CD4-positive, alpha-beta T cell (primary cell): ENCODE data around the gene SPTLC2. TPM values are rescaled to one million over a fixed set of nuclear protein-coding genes. Genes with fewer than 3 reads are reported as not detected.

Source experiments
- ATAC-seq: fragments of 200-7000 bp; cut with Tn5 transposase; one replicate; pipeline ENCODE4 v1.10.0; 2022; ENCODE audit warnings: mild to moderate bottlenecking; ENCODE audit not compliant: poor library complexity
- CTCF ChIA-PET: fragments of 350-600 bp; sonication (Branson Sonifier 250); formaldehyde crosslinking; loops from one replicate; lab custom pipeline; 2021; ENCODE audit warnings: antibody characterized with exemption, inconsistent platforms; lab: Charles Lee
- POLR2A ChIA-PET: fragments of 350-600 bp; sonication (Branson Sonifier 250); formaldehyde crosslinking; loops from one replicate; lab custom pipeline; 2021; ENCODE audit warnings: antibody characterized with exemption, inconsistent platforms; lab: Charles Lee
- DNase-seq, 14 experiments: peaks; one replicate each; pipeline ENCODE4 v3.0.0-alpha.2; 2013 to 2020; ENCODE audit warnings: mixed read lengths in 2 of 14
- H3K27ac ChIP-seq, 2 donors: one replicate each; pipeline versions ENCODE4 v1.5.1 to v1.7.0; 2013; ENCODE audit warnings: low read length in 2 of 2, low read depth in 1 of 2, mild to moderate bottlenecking in 1 of 2
- H3K27me3 ChIP-seq, 2 experiments: 1 replicate in 1 of 2; 2 replicates in 1 of 2; pipeline versions ENCODE4 v1.6.1 to v1.7.0; 2013; ENCODE audit warnings: low read length in 2 of 2, control low read depth in 1 of 2, mild to moderate bottlenecking in 1 of 2, moderate library complexity in 1 of 2; ENCODE audit not compliant: insufficient read depth in 2 of 2, control insufficient read depth in 1 of 2
- H3K36me3 ChIP-seq: one replicate; pipeline ENCODE4 v1.6.1; 2013; ENCODE audit warnings: low read length, control low read depth; ENCODE audit not compliant: insufficient read depth
- H3K4me1 ChIP-seq: one replicate; pipeline ENCODE4 v1.6.1; 2013; ENCODE audit warnings: low read length, control low read depth; ENCODE audit not compliant: insufficient read depth
- H3K4me3 ChIP-seq: one replicate; pipeline ENCODE4 v1.5.1; 2013; ENCODE audit warnings: mild to moderate bottlenecking, low read length, moderate library complexity
- H3K9me3 ChIP-seq, 2 experiments: 1 replicate in 1 of 2; 2 replicates in 1 of 2; pipeline versions ENCODE4 v1.6.1 to v1.7.0; 2013; ENCODE audit warnings: low read length in 2 of 2, mild to moderate bottlenecking in 2 of 2, control low read depth in 1 of 2, moderate library complexity in 1 of 2; ENCODE audit not compliant: control insufficient read depth in 1 of 2, insufficient read depth in 1 of 2
- H3K27ac Mint-ChIP-seq: one replicate; pipeline ENCODE4 v1.8.0; 2020; ENCODE audit warnings: mixed read lengths
- H3K27me3 Mint-ChIP-seq: one replicate; pipeline ENCODE4 v1.8.0; 2021; ENCODE audit warnings: mixed read lengths
- H3K36me3 Mint-ChIP-seq: one replicate; pipeline ENCODE4 v1.8.0; 2021; ENCODE audit warnings: low read depth, mixed read lengths
- H3K4me1 Mint-ChIP-seq: one replicate; pipeline ENCODE4 v1.8.0; 2021; ENCODE audit warnings: low read depth, mixed read lengths
- H3K4me3 Mint-ChIP-seq: one replicate; pipeline ENCODE4 v1.8.0; 2020; ENCODE audit warnings: mild to moderate bottlenecking, mixed read lengths
- H3K9me3 Mint-ChIP-seq: one replicate; pipeline ENCODE4 v1.8.0; 2020; ENCODE audit warnings: mixed read lengths
- CTCF ChIP-seq: fragments of 200-600 bp; IDR thresholded peaks from one replicate; pipeline ENCODE4 v1.8.0; 2022; ENCODE audit warnings: antibody characterized with exemption, mild to moderate bottlenecking
- intact Hi-C, 2 experiments: fragments of 100-400 bp; cut with DNase I in 1 of 2; cut with micrococcal nuclease in 1 of 2; formaldehyde crosslinking; loops; one replicate each; pipeline versions ENCODE4 v1.15.1 to v1.9.0; 2023 to 2025; cut with DNase I, micrococcal nuclease
- total RNA-seq, 174 experiments: library from RNA in 2 of 174; stranded (reverse) in 2 of 174; gene quantifications; one replicate each; pipeline ENCODE4 v1.2.3 and lab custom pipeline; 2021 to 2026

The SPTLC2 gene
- total RNA-seq, 2 experiments from 2014 or later = 13.0 to 14.5 TPM

- H3K9me3 ChIP-seq = no peaks in the 10 kb centered on the region
- H3K36me3 Mint-ChIP-seq = no peaks in the 10 kb centered on the region
- H3K27me3 ChIP-seq = no peaks in the 10 kb centered on the region
- H3K36me3 ChIP-seq = no peaks in the 10 kb centered on the region
- H3K27ac ChIP-seq = no peak overlapping the region
- no peaks in the 10 kb centered on the region for H3K4me1 ChIP-seq
- ChIA-PET CTCF (no interaction called here), POLR2A (no interaction called here)
- intact Hi-C loops = no loop called here
- no peaks in the 10 kb centered on the region for H3K9me3 Mint-ChIP-seq
- TF ChIP-seq CTCF = no peak
- no peak overlapping the region for H3K4me3 Mint-ChIP-seq
- no peaks in the 10 kb centered on the region for H3K4me1 Mint-ChIP-seq
- no peak for ATAC-seq
- no peaks in the 10 kb centered on the region for H3K27me3 Mint-ChIP-seq
- no peak overlapping the region for H3K27ac Mint-ChIP-seq
- no peak overlapping the region for H3K4me3 ChIP-seq
- DNase-seq = no peak
Measured at GRCh38 chr14:77485901-77486678, 130.3 kb downstream of the SPTLC2 start.

- intact Hi-C loops = no loop called here
- DNase-seq (no peak), ATAC-seq (no peak)
- no peak overlapping the region for H3K27ac Mint-ChIP-seq
- Histone ChIP-seq H3K27ac (no peak overlapping the region), H3K4me1 (no peaks in the 10 kb centered on the region), H3K36me3 (no peaks in the 10 kb centered on the region), H3K4me3 (no peak overlapping the region), H3K9me3 (no peaks in the 10 kb centered on the region), H3K27me3 (no peaks in the 10 kb centered on the region)
- POLR2A ChIA-PET = no interaction called here
- no peaks in the 10 kb centered on the region for H3K4me1 Mint-ChIP-seq
- no peaks in the 10 kb centered on the region for H3K9me3 Mint-ChIP-seq
- H3K27me3 Mint-ChIP-seq = no peaks in the 10 kb centered on the region
- no peak for TF ChIP-seq CTCF
- CTCF ChIA-PET = no interaction called here
- no peaks in the 10 kb centered on the region for H3K36me3 Mint-ChIP-seq
- H3K4me3 Mint-ChIP-seq = no peak overlapping the region
Measured at GRCh38 chr14:77485256-77485655, 131.2 kb downstream of the SPTLC2 start.

GRCh38 chr14:77482422-77482821 lies 134.0 kb downstream of the SPTLC2 start:
- no peaks in the 10 kb centered on the region for H3K9me3 Mint-ChIP-seq
- no peak overlapping the region for H3K27ac ChIP-seq

More at GRCh38 chr14:77482422-77482821, 134.0 kb downstream of the SPTLC2 start:
- Histone ChIP-seq H3K9me3 (no peaks in the 10 kb centered on the region), H3K4me1 (no peaks in the 10 kb centered on the region), H3K27me3 (no peaks in the 10 kb centered on the region), H3K4me3 (no peak overlapping the region), H3K36me3 (no peaks in the 10 kb centered on the region)
- H3K27ac Mint-ChIP-seq = no peak overlapping the region
- TF ChIP-seq CTCF = no peak
- intact Hi-C loops = no loop called here
- H3K36me3 Mint-ChIP-seq = no peaks in the 10 kb centered on the region
- DNase-seq (no peak), ATAC-seq (no peak)
- CTCF ChIA-PET = no interaction called here
- no peak overlapping the region for H3K4me3 Mint-ChIP-seq
- POLR2A ChIA-PET = no interaction called here
- H3K4me1 Mint-ChIP-seq = no peaks in the 10 kb centered on the region
- no peaks in the 10 kb centered on the region for H3K27me3 Mint-ChIP-seq
